LNCaP clone FGC (cell line): Measurements from ENCODE around the gene RARB.

Source experiments
- DNase-seq: peaks from one replicate; pipeline ENCODE4 v3.0.0-alpha.2; 2011; ENCODE audit warnings: low read depth
- H3K4me3 ChIP-seq: 2 replicates; pipeline ENCODE4 v1.5.1; 2011; ENCODE audit warnings: mild to moderate bottlenecking, low read depth, low read length, control low read depth
- TF ChIP-seq, protein P1 (sequence below): IDR thresholded peaks from 2 replicates; pipeline ENCODE4 v1.5.1; 2012; ENCODE audit warnings: mild to moderate bottlenecking; ENCODE audit not compliant: control insufficient read depth, insufficient read depth; ENCODE audit errors: extremely low read depth

Gene RARB

DNA sequence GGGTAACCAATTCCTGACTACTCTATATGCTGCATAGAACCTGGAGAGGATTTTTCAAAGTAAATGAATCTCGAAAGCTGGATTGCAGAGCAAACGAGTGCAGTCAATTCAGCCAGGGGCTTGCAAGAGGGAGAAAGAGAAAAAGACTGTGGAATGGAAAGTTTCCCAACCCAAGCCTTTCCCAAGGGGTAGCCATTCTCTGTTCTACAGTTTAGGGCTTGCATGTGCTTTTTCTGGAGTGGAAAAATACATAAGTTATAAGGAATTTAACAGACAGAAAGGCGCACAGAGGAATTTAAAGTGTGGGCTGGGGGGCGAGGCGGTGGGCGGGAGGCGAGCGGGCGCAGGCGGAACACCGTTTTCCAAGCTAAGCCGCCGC is 511 bp upstream of the RARB start:
- DNase-seq, result no peak
- TF ChIP-seq, protein P1, sequence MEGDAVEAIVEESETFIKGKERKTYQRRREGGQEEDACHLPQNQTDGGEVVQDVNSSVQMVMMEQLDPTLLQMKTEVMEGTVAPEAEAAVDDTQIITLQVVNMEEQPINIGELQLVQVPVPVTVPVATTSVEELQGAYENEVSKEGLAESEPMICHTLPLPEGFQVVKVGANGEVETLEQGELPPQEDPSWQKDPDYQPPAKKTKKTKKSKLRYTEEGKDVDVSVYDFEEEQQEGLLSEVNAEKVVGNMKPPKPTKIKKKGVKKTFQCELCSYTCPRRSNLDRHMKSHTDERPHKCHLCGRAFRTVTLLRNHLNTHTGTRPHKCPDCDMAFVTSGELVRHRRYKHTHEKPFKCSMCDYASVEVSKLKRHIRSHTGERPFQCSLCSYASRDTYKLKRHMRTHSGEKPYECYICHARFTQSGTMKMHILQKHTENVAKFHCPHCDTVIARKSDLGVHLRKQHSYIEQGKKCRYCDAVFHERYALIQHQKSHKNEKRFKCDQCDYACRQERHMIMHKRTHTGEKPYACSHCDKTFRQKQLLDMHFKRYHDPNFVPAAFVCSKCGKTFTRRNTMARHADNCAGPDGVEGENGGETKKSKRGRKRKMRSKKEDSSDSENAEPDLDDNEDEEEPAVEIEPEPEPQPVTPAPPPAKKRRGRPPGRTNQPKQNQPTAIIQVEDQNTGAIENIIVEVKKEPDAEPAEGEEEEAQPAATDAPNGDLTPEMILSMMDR, result no peak
- H3K4me3 ChIP-seq, result no peak overlapping the region

DNA sequence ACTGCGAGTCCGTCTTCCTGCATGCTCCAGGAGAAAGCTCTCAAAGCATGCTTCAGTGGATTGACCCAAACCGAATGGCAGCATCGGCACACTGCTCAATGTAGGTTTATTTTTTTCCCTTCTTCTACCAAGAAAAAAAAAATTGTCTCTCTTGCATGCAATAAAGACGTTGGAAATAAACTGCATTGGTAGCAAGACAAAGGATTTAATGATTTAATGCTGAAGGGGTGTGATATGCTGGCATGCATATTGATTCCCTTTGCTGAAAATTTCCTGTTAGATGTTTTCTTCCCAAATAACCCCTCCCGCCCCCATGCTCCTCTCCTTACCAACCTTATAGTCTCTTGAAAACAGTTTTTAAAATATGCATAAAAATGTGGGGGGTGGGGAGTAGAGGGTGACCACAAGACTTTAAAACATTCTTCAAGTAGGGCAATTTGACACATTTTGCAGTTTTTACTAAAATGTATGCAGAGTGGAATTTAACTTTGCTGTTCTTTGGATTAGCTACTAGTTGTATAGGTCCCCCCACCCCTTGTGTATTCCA is 799 bp downstream of the RARB start:
- no peak overlapping the region for H3K4me3 ChIP-seq
- TF ChIP-seq, protein P1, result no peak

DNA sequence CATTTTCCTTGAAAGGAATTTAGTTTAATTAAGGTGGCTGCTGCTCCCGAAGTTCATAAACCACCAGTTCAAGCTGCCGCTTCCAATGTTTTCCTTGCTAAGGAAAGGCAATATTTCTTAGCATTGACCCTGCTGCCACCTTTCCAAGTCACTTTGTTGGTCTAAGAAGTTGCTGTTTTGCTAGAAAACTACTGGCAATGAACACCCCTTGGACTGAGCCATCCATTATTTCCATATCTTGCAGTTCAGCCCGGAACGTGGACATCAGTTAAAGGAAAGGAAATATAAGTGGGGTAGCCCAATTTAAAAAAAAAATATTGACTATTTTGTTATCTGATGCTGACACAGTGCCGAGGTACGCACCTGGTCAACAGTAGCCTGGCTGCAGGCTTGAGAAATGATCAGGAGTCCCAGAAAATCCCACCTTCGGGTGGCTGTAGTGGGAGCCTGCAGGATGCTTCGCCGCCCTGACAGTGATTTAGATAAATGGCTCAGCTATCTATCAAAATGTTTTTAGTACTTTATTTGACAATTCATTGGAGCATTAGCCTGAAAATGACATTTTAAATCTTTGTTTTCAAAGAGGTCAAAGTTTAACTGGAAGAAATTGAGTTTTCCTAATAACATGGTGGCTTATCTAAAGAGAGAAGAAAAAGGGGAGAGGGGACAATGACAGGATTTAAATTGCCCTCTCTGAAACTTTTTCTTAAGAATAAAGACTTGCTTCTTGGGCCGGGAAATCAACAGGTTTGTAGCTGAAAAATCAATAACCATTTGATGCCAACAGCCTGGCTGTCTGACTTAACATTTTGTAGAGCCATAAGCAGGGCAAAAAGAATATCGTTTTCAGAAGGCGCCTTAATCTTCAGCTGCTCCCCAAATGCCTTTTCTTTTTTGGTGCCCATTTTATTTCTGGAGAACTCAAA is 1.6 kb downstream of the RARB start:
- no peak for DNase-seq
- TF ChIP-seq, protein P1, result no peak
- H3K4me3 ChIP-seq, result no peak overlapping the region

More for the DNA sequence above, 799 bp downstream of the RARB start:
- DNase-seq, result no peak

DNA sequence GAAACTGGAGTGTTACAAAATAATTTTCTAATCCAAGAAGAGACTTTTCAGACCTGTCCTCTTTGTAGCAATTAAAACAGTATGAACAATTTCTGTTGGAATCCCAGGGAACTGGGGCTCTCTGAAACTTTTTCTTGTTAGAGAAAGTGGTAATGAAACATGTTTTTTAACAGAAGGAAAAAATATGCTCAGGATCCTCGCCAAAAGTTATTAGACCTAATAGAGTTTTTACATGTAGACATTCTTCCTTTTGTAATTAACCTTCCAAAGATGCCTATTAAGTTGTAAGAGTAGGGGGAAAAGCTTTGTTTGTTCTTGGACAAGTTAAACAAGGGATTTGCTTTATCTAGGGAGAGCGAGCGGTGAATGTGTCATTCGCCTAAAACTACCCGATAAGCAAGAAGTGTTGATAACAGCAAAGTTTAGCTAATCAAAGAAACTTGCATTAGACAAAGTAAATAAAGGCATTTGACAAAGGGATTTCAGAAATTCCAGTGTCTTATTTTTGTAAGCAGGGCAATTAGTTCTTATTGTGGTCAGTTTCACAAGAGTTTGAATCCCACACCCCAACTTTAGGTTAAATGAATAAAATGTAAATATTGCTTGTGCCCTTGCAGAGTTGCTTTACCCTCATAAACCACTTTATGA is 2.3 kb downstream of the RARB start:
- no peak overlapping the region for H3K4me3 ChIP-seq
- TF ChIP-seq, protein P1, result no peak
- no peak for DNase-seq

DNA sequence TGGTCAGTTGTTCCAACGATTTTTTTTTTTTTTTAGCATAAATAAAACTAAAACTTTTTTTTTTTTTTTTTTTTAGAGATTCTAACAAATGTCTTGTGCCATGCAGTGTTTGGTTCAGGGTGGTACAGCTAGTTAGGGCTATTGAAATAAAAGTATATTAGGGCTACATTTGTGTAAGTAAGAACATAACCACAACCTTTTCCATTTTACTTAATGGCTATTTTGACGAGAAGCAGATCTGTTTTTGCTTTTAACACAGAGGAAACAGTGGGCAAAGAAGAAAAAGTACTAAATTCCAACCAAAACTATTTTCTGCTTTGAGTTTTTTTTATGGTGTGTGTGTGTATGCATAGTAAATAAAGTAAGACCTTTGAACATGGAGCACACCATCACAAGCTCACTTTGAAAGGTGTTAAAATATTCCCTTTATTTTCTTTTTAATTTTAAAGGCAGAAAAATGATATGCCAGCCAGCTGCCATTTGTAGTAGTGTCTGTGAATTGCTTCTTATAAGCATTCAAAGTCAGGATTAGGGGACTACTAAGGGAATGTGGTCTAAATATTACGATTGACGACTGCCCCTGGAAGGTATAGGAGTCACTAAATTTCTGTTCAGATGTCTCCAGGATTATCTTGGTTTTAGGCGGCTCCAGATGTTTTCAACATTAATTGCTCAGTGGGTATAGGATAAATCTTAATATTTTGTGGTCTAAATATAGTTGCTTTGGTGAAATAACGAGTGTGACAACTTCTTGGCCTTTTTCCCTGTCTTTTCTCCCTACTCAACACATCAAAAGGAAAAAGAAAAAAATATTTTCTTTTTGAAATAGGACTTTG is 3.1 kb downstream of the RARB start:
- no peak overlapping the region for H3K4me3 ChIP-seq
- DNase-seq, result no peak
- TF ChIP-seq, protein P1, result no peak

DNA sequence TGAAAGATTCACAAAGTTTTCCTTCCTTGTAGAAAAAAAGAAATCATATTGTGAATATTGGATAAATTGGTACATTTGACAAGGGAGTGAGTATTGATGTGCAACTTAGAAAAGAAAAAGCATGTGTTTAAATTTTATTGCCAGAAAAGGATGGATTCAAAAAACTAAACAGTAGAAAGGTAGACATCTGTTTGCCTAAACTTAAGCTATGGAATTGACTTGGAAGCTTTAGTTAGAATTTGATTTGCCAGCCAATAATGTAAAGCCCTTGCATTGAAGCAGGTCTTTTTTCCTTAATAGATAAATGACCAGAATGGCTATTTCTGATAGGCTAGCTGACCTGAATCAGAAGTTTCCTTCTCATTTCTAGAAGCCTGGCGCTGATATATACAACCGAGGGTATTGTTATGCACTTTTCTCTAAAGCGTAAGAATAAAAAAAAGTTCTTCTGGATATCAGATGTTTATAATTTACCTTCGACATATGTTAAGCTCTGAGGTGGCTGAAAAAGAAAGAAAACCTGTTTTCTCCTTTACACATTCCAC is 4.2 kb downstream of the RARB start:
- no peak for DNase-seq
- H3K4me3 ChIP-seq, result no peak overlapping the region
- TF ChIP-seq, protein P1, result no peak
